DMS153 treated with DMSO at 0.1 percent for 48 hours (cell line): ENCODE results near the gene GABRD.

Source experiments
- DNase-seq: peaks from one replicate; lab custom pipeline; 2025; ENCODE audit not compliant: unreplicated experiment; lab: John Stamatoyannopoulos, UW

Gene GABRD

DNA sequence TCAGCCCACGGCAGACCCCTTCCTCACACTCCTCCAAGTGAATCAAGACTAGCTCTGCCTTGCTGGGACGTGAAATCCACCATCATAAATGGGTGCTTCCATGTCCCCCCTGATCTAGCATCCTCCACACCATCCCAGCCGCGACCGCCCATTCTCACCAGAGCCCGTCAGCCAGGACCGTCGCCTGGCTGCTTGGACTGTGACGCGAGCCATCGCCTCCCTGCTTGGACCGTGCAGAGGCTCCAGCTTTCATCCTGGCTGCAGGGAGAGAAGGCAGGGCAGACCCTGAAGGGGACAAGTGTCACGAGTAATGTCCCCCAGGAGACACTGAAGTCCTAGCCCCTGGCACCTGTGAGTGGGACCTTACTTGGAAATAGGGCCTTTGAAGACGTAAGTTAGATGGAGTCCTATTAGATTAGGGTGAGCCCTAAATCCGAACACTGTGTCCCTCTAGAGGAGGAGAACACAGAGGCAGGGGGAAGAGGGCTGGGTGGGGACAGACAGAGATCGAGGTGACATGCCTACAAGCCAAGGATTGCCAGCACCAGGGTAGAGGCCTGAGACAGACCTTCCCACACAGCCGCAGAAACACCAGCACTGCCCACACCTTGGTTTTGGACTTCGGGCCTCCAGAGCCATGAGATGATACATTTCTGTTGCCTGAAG is 18.3 kb downstream of the GABRD start:
- no peak for DNase-seq

DNA sequence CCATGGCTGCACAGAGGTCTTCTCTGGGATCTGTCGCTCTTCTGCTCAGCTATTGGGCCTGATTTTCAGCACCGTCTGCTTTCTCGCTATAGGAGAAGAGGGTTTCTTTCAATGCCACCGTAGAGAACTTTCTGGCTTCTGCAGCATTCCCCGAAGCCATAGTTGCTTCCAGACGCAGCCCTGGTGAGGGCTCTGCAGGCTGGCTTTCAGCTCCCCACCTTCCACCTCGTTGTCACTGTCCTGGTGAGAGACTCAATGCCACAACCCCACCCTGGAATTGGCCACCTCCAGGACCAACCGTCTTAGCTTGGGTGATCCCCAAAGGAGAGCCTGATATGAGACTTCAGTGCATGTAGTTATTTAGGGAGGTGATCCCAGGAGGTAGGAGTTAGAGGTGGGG is 19.1 kb downstream of the GABRD start:
- no peak for DNase-seq

DNA sequence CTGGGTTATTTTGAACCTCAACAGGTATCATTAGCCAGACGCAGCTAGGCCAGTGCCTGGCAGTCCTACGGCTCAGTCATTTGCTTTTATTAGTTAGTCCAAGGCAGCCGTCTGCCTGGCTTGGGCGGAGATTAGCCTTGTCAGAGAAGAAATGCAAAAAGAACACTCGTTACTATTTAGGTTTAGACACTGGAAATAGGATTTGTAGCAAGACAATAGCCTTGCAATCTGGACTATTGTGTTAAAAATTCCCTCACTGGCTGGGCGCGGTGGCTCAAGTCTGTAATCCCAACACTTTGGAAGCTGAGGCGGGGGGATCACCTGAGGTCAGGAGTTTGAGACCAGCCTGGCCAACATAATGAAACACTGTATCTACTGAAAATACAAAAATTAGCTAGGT is 20.1 kb downstream of the GABRD start:
- DNase-seq: no peak

DNA sequence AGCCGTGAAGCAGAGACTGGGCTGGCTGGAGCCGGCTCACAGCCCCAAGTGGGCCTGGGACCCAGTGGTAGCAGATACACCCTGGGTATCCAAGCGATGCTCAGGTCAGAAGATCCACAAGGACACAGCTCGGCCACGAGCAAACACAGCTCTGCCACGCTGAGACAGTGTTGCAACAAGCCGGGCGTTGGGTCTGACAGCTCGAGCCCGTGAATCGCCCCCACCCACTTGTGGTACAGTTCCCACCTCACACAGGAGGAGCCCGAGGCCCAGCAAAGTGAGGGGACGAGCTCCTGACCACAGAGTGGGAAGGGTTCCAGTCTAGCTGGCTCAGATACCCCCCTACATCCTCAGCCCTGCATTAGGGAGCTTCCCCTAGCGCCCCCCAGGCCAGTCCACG is 22.2 kb downstream of the GABRD start:
- DNase-seq: no peak

DNA sequence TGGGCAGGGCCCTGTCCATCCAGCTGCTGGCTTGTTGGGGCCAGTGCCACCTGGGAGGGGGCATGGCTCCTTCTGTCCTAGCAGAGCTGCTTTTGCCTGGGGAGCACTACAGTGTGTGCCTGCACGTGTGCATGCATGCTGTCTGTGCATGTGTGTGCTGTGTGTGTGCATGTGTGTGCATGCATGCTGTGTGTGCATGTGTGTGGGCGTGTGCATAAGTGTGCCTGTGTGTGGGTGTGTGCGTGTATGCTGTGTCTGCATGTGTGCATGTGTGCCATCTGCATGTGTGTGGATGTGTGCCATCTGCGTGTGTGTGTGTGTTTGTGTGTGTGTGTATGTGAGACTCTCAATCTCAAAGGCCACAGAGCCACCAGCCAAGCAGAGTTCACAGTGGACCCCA is 22.7 kb downstream of the GABRD start:
- no peak for DNase-seq

GRCh38 chr1:2042830-2043773 is 24.0 kb downstream of the GABRD start:
- DNase-seq: no peak

DNA sequence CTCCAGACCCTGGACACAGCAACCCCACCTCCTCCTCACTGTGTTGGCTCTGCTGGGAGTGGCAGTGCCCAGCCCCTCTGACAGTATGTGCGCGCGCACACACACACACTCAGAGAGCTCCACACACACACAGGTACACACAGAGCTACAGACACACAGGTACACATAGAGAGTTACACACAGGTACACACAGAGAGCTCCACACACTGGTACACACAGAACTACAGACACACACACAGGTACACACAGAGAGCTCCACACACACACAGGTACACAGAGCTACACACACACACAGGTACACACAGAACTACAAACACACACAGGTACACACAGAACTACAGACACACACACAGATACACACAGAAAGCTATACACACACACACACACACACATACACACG is 24.7 kb downstream of the GABRD start:
- no peak for DNase-seq

DNA sequence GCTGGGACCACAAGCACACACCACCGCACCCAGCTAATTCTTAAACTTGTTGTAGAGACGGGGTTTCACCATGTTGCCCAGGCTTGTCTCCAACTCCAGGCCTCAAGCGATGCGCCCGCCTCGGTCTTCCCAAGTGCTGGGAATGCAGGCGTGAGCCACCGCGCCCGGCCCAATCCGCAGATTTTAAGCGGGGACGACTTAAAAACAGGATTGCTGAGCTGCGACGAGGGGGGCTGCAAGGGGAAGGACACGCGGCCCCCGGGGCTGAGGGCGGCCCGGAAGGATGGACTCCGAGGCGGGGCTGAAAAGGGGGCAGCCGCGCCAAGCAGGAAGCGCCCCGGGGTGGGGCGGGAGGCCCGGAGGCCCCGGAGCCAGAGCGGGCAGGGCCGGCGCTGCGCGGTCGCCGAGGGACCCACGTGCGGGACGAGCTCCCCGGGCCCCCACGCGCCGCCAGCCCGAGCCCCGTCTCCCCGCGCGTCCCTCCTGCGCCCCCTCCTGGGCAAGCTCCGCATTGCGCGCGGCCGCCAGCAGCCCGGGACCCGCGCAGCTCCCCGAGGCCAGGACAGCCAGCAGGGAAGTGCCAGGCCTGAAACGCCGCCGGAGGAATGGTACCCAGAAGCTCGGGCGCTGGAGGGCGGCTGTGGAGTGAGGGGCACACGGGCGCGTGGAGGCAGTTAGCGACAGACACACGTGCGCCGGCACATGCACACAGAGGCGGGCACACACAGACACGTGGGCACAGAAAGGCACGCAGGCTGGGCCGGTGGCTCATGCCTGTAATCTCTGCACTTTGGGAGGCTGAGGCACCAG is 25.6 kb downstream of the GABRD start:
- peak; percentile 17 for DNase-seq

DNA sequence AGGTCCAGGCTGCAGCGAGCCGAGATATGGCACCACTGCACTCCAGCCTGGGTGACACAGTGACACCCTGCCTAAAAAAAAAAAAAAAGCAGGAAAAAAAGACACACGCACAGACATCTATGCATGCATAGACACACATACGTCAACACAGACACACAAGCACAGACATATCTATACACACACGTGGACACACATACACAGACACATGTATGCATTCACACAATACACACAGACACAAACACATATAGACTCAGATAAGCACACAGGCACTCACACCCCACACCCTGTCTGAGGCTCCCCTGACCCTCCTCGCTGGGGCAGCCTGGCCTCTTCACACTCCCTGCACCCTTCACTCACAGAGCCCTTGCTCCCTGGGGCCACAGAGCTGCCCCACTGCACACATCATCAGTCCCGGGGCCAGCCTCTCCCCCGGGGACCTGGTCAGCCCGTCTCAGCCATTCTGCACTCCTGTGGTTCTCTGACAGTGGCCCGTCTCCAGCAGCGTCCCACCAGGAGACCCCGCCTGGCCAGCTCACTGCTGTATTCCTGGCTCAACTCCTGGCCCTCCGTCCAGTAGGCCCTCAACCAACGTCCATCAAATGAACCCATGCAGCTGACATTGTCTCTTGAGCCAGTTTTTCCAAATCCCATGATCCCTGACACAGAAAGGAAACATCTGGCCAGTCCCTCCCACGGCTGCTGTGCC is 26.5 kb downstream of the GABRD start:
- DNase-seq: no peak

DNA sequence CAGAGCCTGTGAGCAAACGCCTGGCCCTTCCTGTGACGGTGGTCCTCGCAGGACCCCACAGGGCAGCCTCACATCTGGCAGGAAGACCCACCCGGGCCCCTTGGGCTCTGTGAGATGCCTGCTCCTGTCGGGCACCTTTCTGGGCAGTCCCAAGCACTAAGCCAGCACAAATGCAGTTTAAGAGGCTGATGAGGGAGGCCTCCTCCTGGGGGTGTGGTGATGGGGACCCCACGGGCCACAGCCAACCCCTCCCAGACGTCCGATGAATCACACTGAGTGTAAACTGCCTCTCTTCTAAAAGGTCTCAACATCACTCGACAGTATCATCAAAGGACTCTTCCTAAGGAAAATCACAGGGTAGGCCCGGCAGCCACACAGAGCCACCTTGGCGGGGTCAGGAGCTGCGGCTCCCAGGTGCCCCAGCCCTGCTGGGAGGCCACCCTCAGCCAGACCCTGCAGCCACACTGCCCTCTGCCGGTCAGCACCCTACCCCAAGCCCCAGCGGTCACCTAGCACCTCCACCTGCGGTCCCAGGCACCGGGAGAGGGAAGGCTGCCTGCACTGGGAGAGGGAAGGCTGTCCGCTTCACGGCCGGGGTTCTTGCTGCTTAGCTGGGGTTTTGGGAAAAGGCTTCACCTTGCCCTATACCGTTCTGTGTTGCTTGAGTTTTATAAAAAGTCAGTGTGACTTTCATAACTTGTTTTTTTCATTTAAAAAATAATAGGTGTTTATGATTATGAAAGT is 27.2 kb downstream of the GABRD start:
- peak; percentile 87 for DNase-seq

DNA sequence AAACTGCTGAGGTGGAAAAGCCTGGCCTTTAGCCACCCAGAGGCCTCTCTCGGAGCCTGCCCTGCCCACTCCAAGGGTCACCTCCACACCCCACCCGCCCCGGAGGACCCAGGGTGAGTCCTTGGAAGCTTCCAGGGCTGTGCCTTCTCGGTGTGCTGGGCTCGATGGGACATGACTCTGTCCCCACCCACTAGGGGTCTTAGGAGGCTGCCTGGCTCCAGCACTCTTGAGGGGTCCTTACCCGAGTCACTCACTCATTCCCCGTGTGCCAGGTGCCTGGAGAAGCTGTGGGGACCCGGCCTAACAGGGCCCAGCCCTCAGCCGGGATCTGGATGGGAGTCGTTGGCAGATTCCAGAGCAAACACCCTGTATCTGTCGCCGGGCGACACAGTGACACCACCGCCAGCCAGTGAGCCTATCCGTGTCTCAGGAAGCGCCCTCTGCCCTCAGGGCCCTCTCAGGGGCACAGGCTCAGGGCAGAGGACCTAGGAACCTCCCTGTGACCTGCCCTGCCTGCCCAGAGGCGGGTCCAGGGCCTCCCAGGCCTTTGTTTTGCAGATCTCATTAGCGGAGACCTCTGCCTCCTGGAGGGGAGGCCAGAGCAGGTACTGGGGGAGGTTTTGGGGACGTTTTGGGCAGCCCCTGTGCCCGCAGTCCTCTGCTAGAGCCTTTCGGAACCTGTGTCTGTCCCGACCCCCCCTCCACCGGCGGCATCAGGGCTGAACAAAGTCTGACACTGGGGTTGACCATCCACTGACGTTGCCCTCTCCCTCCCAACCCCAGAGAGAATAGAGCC is 28.0 kb downstream of the GABRD start:
- no peak for DNase-seq

DNA sequence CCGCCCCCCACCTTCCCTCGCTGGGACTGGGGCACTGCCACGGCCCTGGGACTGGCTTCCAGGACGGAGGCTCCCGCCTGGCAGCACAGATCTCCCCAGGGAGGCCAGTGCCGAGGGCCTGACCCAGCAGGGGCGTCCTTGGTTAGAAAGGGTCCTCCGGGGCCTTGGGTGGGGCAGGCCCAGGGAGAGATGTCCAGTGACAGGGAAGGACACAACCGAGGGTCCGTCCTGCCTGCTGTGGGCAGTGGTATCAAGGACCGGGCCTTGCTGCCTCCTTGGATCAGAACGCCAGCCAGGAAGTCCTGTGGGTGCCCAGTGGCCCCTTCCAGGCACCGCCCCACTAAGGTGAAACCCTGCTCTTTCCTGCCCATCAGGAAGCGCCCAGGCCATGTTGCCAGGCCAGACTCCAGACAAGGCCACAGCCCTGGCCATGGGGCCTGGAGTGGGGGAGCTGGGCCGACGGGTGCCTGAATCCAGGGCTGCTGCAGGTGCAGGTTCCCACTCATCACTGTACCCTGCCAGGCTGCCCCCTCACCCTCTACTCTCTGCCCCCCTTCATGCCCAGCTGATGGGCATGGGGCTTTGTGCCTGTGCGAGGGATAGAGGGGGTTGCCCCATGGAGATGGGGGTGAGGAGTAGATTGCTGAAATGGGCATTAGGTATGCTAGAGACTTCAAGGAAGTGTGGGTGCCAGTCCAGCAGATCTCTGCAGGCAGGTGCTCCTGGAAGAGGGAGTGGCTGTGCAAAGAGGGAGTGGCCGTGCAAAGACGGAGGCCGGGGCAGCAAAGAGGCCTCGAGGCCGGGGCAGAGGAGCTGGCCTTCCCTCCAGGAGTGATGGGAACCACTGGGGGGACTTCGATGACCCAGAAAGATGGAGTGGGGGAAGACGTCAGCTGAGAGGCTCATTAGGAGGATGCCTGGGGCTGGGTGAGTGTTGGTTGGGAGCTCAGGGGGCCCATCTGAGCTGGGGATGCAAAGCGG is 28.9 kb downstream of the GABRD start:
- DNase-seq: no peak

- peak; percentile 57 for DNase-seq
Observed at GRCh38 chr1:2049225-2049717, 30.1 kb downstream of the GABRD start.

- peak; percentile 99 for DNase-seq
Observed at GRCh38 chr1:2049718-2050431, 30.7 kb downstream of the GABRD start, which contains the start of gene PRKCZ. TSS of gene PRKCZ (plus strand) at chr1:2050411. CDS start at chr1:2050631, 220 bp downstream.

DNA sequence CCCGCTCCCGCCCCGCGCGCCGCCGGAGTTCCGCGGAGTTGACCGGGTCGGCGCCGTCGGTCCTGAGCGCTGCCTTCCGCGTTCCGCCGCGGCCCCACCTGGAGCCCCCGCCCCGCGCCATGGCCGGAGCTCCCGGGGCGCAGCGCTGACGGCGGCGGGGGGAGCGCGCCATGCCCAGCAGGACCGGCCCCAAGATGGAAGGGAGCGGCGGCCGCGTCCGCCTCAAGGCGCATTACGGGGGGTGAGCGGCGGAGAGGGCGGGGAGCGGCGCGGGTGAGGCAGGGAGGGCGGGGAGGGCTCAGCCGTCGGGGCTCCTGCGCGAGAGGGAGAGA is 31.3 kb downstream of the GABRD start:
- DNase-seq: no peak

- DNase-seq: no peak
Observed at GRCh38 chr1:2050793-2051682, 31.9 kb downstream of the GABRD start.
